ENCODE measurements around the gene RHEB.

RHEB gene

GRCh38 chr7:151559557-151560183, 40.0 kb upstream of the RHEB start:
- H2AFZ ChIP-seq (ENCODE audit: low read depth, low read length): no peak overlapping the region
- H3K27me3 ChIP-seq (ENCODE audit: insufficient read depth, low read length, poor library complexity): peaks cover 12% of the 10 kb centered on the region
- DNase-seq: no peak
- no peaks in the 10 kb centered on the region for H3K36me3 ChIP-seq (ENCODE audit: insufficient read depth, low read length)
- no peak overlapping the region for H3K4me2 ChIP-seq (ENCODE audit: insufficient read depth, low read length)
- no peak overlapping the region for H3K9ac ChIP-seq (ENCODE audit: low read depth, low read length)
- H3K4me1 ChIP-seq (ENCODE audit: insufficient read depth, low read length): no peaks in the 10 kb centered on the region
- no peak for ATAC-seq (ENCODE audit: insufficient read depth, low read depth)
- H3K27ac ChIP-seq (ENCODE audit: low read length): no peak overlapping the region
- H3K4me3 ChIP-seq (ENCODE audit: low read depth in 1 of 2, low read length in 2 of 2): no peak overlapping the region
- H4K20me1 ChIP-seq (ENCODE audit: insufficient read depth, low read length): no peaks in the 10 kb centered on the region
- H3K79me2 ChIP-seq (ENCODE audit: insufficient read depth, low read length): no peaks in the 10 kb centered on the region
- H3K9me3 ChIP-seq (ENCODE audit: insufficient read depth, low read length, severe bottlenecking): no peaks in the 10 kb centered on the region
- TF ChIP-seq CTCF (IDR thresholded peaks at IDR 0.05; ENCODE audit: borderline replicate concordance, extremely low read depth, low read length, poor library complexity, severe bottlenecking) (no peak), EZH2 (IDR thresholded peaks at IDR 0.05; ENCODE audit: borderline replicate concordance, low read depth, low read length, severe bottlenecking) (no peak)

- Histone ChIP-seq H3K4me1 (ENCODE audit: insufficient read depth, low read length) (no peaks in the 10 kb centered on the region), H3K4me2 (ENCODE audit: insufficient read depth, low read length) (no peak overlapping the region), H3K36me3 (ENCODE audit: insufficient read depth, low read length) (no peaks in the 10 kb centered on the region), H3K4me3 (ENCODE audit: low read depth in 1 of 2, low read length in 2 of 2) (no peak overlapping the region), H4K20me1 (ENCODE audit: insufficient read depth, low read length) (no peaks in the 10 kb centered on the region), H3K27me3 (ENCODE audit: insufficient read depth, low read length, poor library complexity) (peaks cover 4% of the 10 kb centered on the region), H2AFZ (ENCODE audit: low read depth, low read length) (no peak overlapping the region), H3K9me3 (ENCODE audit: insufficient read depth, low read length, severe bottlenecking) (no peaks in the 10 kb centered on the region), H3K9ac (ENCODE audit: low read depth, low read length) (no peak overlapping the region), H3K27ac (ENCODE audit: low read length) (no peak overlapping the region), H3K79me2 (ENCODE audit: insufficient read depth, low read length) (no peaks in the 10 kb centered on the region)
- ATAC-seq (ENCODE audit: insufficient read depth, low read depth) (no peak), DNase-seq (no peak)
- TF ChIP-seq EZH2 (IDR thresholded peaks at IDR 0.05; ENCODE audit: borderline replicate concordance, low read depth, low read length, severe bottlenecking) (no peak), CTCF (IDR thresholded peaks at IDR 0.05; ENCODE audit: borderline replicate concordance, extremely low read depth, low read length, poor library complexity, severe bottlenecking) (no peak)
Measured at GRCh38 chr7:151558575-151558974, 38.9 kb upstream of the RHEB start.

GRCh38 chr7:151556592-151556991, 36.9 kb upstream of the RHEB start:
- no peak overlapping the region for H3K9ac ChIP-seq (ENCODE audit: low read depth, low read length)
- no peaks in the 10 kb centered on the region for H4K20me1 ChIP-seq (ENCODE audit: insufficient read depth, low read length)
- no peak for TF ChIP-seq EZH2 (IDR thresholded peaks at IDR 0.05; ENCODE audit: borderline replicate concordance, low read depth, low read length, severe bottlenecking)
- no peak for TF ChIP-seq CTCF (IDR thresholded peaks at IDR 0.05; ENCODE audit: borderline replicate concordance, extremely low read depth, low read length, poor library complexity, severe bottlenecking)
- no peak overlapping the region for H2AFZ ChIP-seq (ENCODE audit: low read depth, low read length)
- no peaks in the 10 kb centered on the region for H3K4me1 ChIP-seq (ENCODE audit: insufficient read depth, low read length)
- no peak overlapping the region for H3K27ac ChIP-seq (ENCODE audit: low read length)
- H3K4me2 ChIP-seq (ENCODE audit: insufficient read depth, low read length): no peak overlapping the region
- peaks cover 13% of the 10 kb centered on the region for H3K27me3 ChIP-seq (ENCODE audit: insufficient read depth, low read length, poor library complexity)
- H3K4me3 ChIP-seq (ENCODE audit: low read depth in 1 of 2, low read length in 2 of 2): no peak overlapping the region
- H3K9me3 ChIP-seq (ENCODE audit: insufficient read depth, low read length, severe bottlenecking): no peaks in the 10 kb centered on the region
- no peak for ATAC-seq (ENCODE audit: insufficient read depth, low read depth)
- DNase-seq: no peak
- no peaks in the 10 kb centered on the region for H3K79me2 ChIP-seq (ENCODE audit: insufficient read depth, low read length)
- H3K36me3 ChIP-seq (ENCODE audit: insufficient read depth, low read length): no peaks in the 10 kb centered on the region
